H1 (cell line): ENCODE data around the gene DTNB.

Source experiments
- CREB1 ChIP-seq: IDR thresholded peaks from 2 replicates; pipeline ENCODE4 v1.6.1; 2012; ENCODE audit warnings: inconsistent platforms
- EGR1 ChIP-seq: IDR thresholded peaks from 2 replicates; pipeline ENCODE4 v1.6.1; 2011; ENCODE audit warnings: low read depth, low read length, borderline replicate concordance
- EZH2 ChIP-seq: fragments of 200-600 bp; sonication (generic); IDR thresholded peaks from 2 replicates; pipeline ENCODE4 v1.7.1; 2012; ENCODE audit warnings: low read depth, mild to moderate bottlenecking, moderate library complexity, low read length, inconsistent platforms; ENCODE audit not compliant: severe bottlenecking
- HDAC2 ChIP-seq, 2 experiments: fragments of 300-600 bp in 1 of 2; sonication (generic) in 1 of 2; IDR thresholded peaks; 2 replicates each; pipeline ENCODE4 v1.6.1; 2011 to 2012; ENCODE audit warnings: low read depth in 2 of 2, low read length in 2 of 2, mild to moderate bottlenecking in 2 of 2, moderate library complexity in 2 of 2, borderline replicate concordance in 1 of 2, inconsistent platforms in 1 of 2
- MAX ChIP-seq: IDR thresholded peaks from 2 replicates; pipeline ENCODE4 v1.6.1; 2012; ENCODE audit warnings: inconsistent platforms
- POLR2AphosphoS5 ChIP-seq: IDR thresholded peaks from 2 replicates; pipeline ENCODE4 v1.6.1; 2011; ENCODE audit warnings: low read depth, low read length
- SIX5 ChIP-seq: IDR thresholded peaks from 2 replicates; pipeline ENCODE4 v1.6.1; 2011; ENCODE audit warnings: mild to moderate bottlenecking, low read depth, low read length
- TF ChIP-seq, protein P1 (sequence below), 3 experiments: IDR thresholded peaks; 1 replicate in 2 of 3; 2 replicates in 1 of 3; pipeline versions ENCODE4 v1.5.1 to v1.6.1; 2011; ENCODE audit warnings: low read length in 3 of 3, mild to moderate bottlenecking in 3 of 3, inconsistent platforms in 2 of 3, low read depth in 1 of 3, moderate library complexity in 1 of 3; ENCODE audit not compliant: insufficient read depth in 1 of 3; ENCODE audit errors: control extremely low read depth in 1 of 3

DNA sequence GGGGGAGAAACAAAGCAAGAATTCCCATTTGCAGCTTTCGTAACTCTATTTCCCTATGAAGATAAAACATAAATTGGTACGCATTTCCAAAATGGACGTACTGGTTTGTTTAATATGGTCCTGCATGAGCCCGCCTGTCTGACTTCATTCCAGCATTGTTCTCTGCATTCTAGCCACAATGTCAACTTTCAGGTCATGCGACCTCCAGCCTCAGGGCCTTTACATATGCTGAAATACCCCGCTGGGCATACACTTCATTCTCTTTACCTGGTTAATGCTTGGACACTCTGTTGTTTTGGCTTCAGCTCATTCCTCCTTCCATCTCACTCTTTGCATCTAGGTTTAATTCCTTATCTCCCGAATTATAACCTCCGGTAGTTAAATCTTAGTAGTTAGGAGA, 227.9 kb downstream of the DTNB start:
- TF ChIP-seq POLR2AphosphoS5 (no peak), MAX (no peak), EGR1 (no peak), CREB1 (no peak), HDAC2 (IDR thresholded peaks at IDR 0.05; ENCODE audit: borderline replicate concordance in 1 of 2, low read depth in 2 of 2, low read length in 2 of 2) (no peak), SIX5 (no peak), EZH2 (no peak)
- TF ChIP-seq, protein P1, sequence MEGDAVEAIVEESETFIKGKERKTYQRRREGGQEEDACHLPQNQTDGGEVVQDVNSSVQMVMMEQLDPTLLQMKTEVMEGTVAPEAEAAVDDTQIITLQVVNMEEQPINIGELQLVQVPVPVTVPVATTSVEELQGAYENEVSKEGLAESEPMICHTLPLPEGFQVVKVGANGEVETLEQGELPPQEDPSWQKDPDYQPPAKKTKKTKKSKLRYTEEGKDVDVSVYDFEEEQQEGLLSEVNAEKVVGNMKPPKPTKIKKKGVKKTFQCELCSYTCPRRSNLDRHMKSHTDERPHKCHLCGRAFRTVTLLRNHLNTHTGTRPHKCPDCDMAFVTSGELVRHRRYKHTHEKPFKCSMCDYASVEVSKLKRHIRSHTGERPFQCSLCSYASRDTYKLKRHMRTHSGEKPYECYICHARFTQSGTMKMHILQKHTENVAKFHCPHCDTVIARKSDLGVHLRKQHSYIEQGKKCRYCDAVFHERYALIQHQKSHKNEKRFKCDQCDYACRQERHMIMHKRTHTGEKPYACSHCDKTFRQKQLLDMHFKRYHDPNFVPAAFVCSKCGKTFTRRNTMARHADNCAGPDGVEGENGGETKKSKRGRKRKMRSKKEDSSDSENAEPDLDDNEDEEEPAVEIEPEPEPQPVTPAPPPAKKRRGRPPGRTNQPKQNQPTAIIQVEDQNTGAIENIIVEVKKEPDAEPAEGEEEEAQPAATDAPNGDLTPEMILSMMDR (IDR thresholded peaks at IDR 0.05; ENCODE audit: control extremely low read depth in 1 of 3, insufficient read depth in 1 of 3, low read depth in 1 of 3, low read length in 3 of 3) = no peak
